IMR-90 (cell line): ENCODE results near the gene C1QL4. TPM values are rescaled to one million over a fixed set of nuclear protein-coding genes. Genes with fewer than 3 reads are reported as not detected.

Experiments used
- ATAC-seq: fragments of 200-7000 bp; cut with Tn5 transposase; 2 replicates; pipeline ENCODE4 v1.9.1; 2020; ENCODE audit warnings: low read depth, mild to moderate bottlenecking, moderate library complexity
- BruUV-seq: library from RNA; stranded (reverse); fragments of 400-500 nt; replicated peaks from 2 replicates; lab custom pipeline; 2021; lab: Mats Ljungman, UMichigan
- CTCF ChIA-PET: fragments of 300-600 bp; formaldehyde crosslinking; extraction: SDS; loops from one replicate; lab custom pipeline; 2021; ENCODE audit warnings: antibody characterized with exemption; lab: Yijun Ruan, JAX
- POLR2A ChIA-PET: fragments of 300-600 bp; sonication (Branson Sonifier 250); formaldehyde crosslinking; loops from one replicate; lab custom pipeline; 2022; ENCODE audit warnings: antibody characterized with exemption; ENCODE audit not compliant: unreplicated experiment; lab: Charles Lee
- DNase-seq: peaks from one replicate; pipeline ENCODE4 v3.0.0; 2013
- H2AFZ ChIP-seq: replicated peaks from 2 replicates; pipeline ENCODE3; 2013; ENCODE audit warnings: low read length, mild to moderate bottlenecking; ENCODE audit not compliant: poor library complexity
- H2AK5ac ChIP-seq: 2 replicates; pipeline ENCODE4 v1.6.1; 2013; ENCODE audit warnings: low read depth, low read length, inconsistent platforms
- H2AK9ac ChIP-seq: replicated peaks from 2 replicates; pipeline ENCODE3; 2013; ENCODE audit warnings: mild to moderate bottlenecking, low read depth, low read length, moderate library complexity; ENCODE audit not compliant: poor library complexity
- H2BK120ac ChIP-seq: 2 replicates; pipeline ENCODE4 v1.6.1; 2013; ENCODE audit warnings: low read depth, low read length, inconsistent platforms
- H2BK15ac ChIP-seq: 3 replicates; pipeline ENCODE4 v1.6.1; 2013; ENCODE audit warnings: low read depth, low read length, inconsistent platforms
- H2BK20ac ChIP-seq: 2 replicates; pipeline ENCODE4 v1.6.1; 2013; ENCODE audit warnings: low read depth, mild to moderate bottlenecking, inconsistent platforms, low read length, moderate library complexity
- H2BK5ac ChIP-seq: 2 replicates; pipeline ENCODE4 v1.6.1; 2013; ENCODE audit warnings: mild to moderate bottlenecking, low read depth, low read length, inconsistent platforms; ENCODE audit not compliant: poor library complexity, severe bottlenecking
- H3K14ac ChIP-seq: replicated peaks from 2 replicates; pipeline ENCODE4 v1.6.1; 2013; ENCODE audit warnings: low read depth, low read length, inconsistent platforms
- H3K18ac ChIP-seq: 2 replicates; pipeline ENCODE4 v1.6.1; 2013; ENCODE audit warnings: low read depth, low read length, control low read depth
- H3K23ac ChIP-seq: 2 replicates; pipeline ENCODE4 v1.6.1; 2013; ENCODE audit warnings: low read depth, low read length, inconsistent platforms
- H3K27ac ChIP-seq: 2 replicates; pipeline ENCODE4 v1.5.1; 2013; ENCODE audit warnings: mild to moderate bottlenecking, control low read depth, low read length; ENCODE audit not compliant: insufficient read depth
- H3K27me3 ChIP-seq: 2 replicates; pipeline ENCODE4 v1.6.1; 2013; ENCODE audit warnings: low read length; ENCODE audit not compliant: control insufficient read depth, insufficient read depth
- H3K36me3 ChIP-seq: 2 replicates; pipeline ENCODE4 v1.6.1; 2013; ENCODE audit warnings: low read length, mixed read lengths; ENCODE audit not compliant: control insufficient read depth, insufficient read depth
- H3K4ac ChIP-seq: 2 replicates; pipeline ENCODE4 v1.6.1; 2013; ENCODE audit warnings: low read depth, low read length, inconsistent platforms
- H3K4me1 ChIP-seq: 2 replicates; pipeline ENCODE4 v1.6.1; 2013; ENCODE audit warnings: low read length, mixed read lengths; ENCODE audit not compliant: control insufficient read depth, insufficient read depth
- H3K4me2 ChIP-seq: 2 replicates; pipeline ENCODE4 v1.6.1; 2013; ENCODE audit warnings: low read depth, mild to moderate bottlenecking, control low read depth, low read length, moderate library complexity
- H3K4me3 ChIP-seq: 2 replicates; pipeline ENCODE4 v1.5.1; 2013; ENCODE audit warnings: low read depth, mild to moderate bottlenecking, control low read depth, low read length, moderate library complexity; ENCODE audit not compliant: insufficient read depth
- H3K56ac ChIP-seq: 2 replicates; pipeline ENCODE4 v1.6.1; 2013; ENCODE audit warnings: low read length, inconsistent platforms; ENCODE audit not compliant: insufficient read depth; ENCODE audit errors: extremely low read depth
- H3K79me1 ChIP-seq, 2 experiments: 2 replicates each; pipeline ENCODE4 v1.6.1; 2013; ENCODE audit warnings: low read length in 2 of 2, inconsistent platforms in 1 of 2, low read depth in 1 of 2
- H3K9ac ChIP-seq: 2 replicates; pipeline ENCODE4 v1.6.1; 2013; ENCODE audit warnings: low read depth, low read length, control low read depth
- H3K9me1 ChIP-seq: 2 replicates; pipeline ENCODE4 v1.6.1; 2013; ENCODE audit warnings: low read length, inconsistent platforms; ENCODE audit not compliant: insufficient read depth
- H3K9me3 ChIP-seq: 2 replicates; pipeline ENCODE4 v1.6.1; 2013; ENCODE audit warnings: low read length; ENCODE audit not compliant: control insufficient read depth, insufficient read depth
- H4K20me1 ChIP-seq: 2 replicates; pipeline ENCODE4 v1.6.1; 2013; ENCODE audit warnings: low read length, inconsistent platforms; ENCODE audit not compliant: insufficient read depth
- H4K5ac ChIP-seq: 2 replicates; pipeline ENCODE4 v1.6.1; 2013; ENCODE audit warnings: mild to moderate bottlenecking, low read depth, low read length, control low read depth
- H4K8ac ChIP-seq, 2 experiments: 2 replicates each; pipeline ENCODE4 v1.6.1; 2013; ENCODE audit warnings: low read depth in 2 of 2, low read length in 2 of 2, control low read depth in 1 of 2, inconsistent platforms in 1 of 2
- H4K91ac ChIP-seq: 2 replicates; pipeline ENCODE4 v1.6.1; 2013; ENCODE audit warnings: low read depth, low read length, inconsistent platforms; ENCODE audit not compliant: insufficient read depth
- BHLHE40 ChIP-seq: fragments of 150-350 bp; IDR thresholded peaks from 2 replicates; pipeline ENCODE4 v1.6.1; 2016; ENCODE audit warnings: mild to moderate bottlenecking, low read depth, low read length
- CEBPB ChIP-seq: IDR thresholded peaks from 2 replicates; pipeline ENCODE4 v1.6.1; 2012; ENCODE audit warnings: low read depth, low read length, improper control_type of control experiment
- CHD1 ChIP-seq: IDR thresholded peaks from 2 replicates; pipeline ENCODE4 v1.6.1; 2012; ENCODE audit warnings: low read depth, low read length, improper control_type of control experiment
- ELK1 ChIP-seq: fragments of 150-350 bp; IDR thresholded peaks from 2 replicates; pipeline ENCODE4 v1.6.1; 2016; ENCODE audit warnings: low read depth, mild to moderate bottlenecking, low read length, moderate library complexity, borderline replicate concordance
- FOS ChIP-seq: fragments of 150-350 bp; IDR thresholded peaks from 2 replicates; pipeline ENCODE4 v1.6.1; 2016; ENCODE audit warnings: low read depth, low read length
- MAFK ChIP-seq: IDR thresholded peaks from 2 replicates; pipeline ENCODE4 v1.6.1; 2012; ENCODE audit warnings: low read depth, low read length, improper control_type of control experiment
- MAZ ChIP-seq: IDR thresholded peaks from 2 replicates; pipeline ENCODE4 v1.6.1; 2012; ENCODE audit warnings: low read depth, mild to moderate bottlenecking, low read length, improper control_type of control experiment, moderate library complexity, borderline replicate concordance
- MXI1 ChIP-seq: IDR thresholded peaks from 2 replicates; pipeline ENCODE4 v1.6.1; 2012; ENCODE audit warnings: low read depth, mild to moderate bottlenecking, low read length, moderate library complexity, borderline replicate concordance
- NFE2L2 ChIP-seq: fragments of 150-350 bp; IDR thresholded peaks from 2 replicates; pipeline ENCODE4 v1.6.1; 2016; ENCODE audit warnings: low read depth, mild to moderate bottlenecking, low read length
- POLR2A ChIP-seq: IDR thresholded peaks from 2 replicates; pipeline ENCODE4 v1.6.1; 2012; ENCODE audit warnings: mild to moderate bottlenecking, low read depth, low read length
- RAD21 ChIP-seq: IDR thresholded peaks from 2 replicates; pipeline ENCODE4 v1.6.1; 2012; ENCODE audit warnings: low read length, improper control_type of control experiment
- RCOR1 ChIP-seq: IDR thresholded peaks from 2 replicates; pipeline ENCODE4 v1.6.1; 2012; ENCODE audit warnings: mild to moderate bottlenecking, low read length, improper control_type of control experiment; ENCODE audit not compliant: insufficient replicate concordance
- RFX5 ChIP-seq: IDR thresholded peaks from 2 replicates; pipeline ENCODE4 v1.8.0; 2012; ENCODE audit warnings: low read depth, mild to moderate bottlenecking, low read length, moderate library complexity
- SMC3 ChIP-seq: fragments of 150-350 bp; IDR thresholded peaks from 2 replicates; pipeline ENCODE4 v1.6.1; 2016; ENCODE audit warnings: low read depth, mild to moderate bottlenecking, antibody characterized with exemption, low read length, moderate library complexity
- USF2 ChIP-seq: fragments of 150-350 bp; IDR thresholded peaks from 2 replicates; pipeline ENCODE4 v1.6.1; 2017; ENCODE audit warnings: mild to moderate bottlenecking, antibody characterized with exemption, low read length, low read depth
- WGBS, 2 experiments: methylation state at CpG; one replicate each; pipeline versions ENCODE4 v1.1.5 to v1.1.7; 2013; ENCODE audit warnings: missing lambda C conversion rate in 2 of 2; ENCODE audit not compliant: insufficient read length in 1 of 2; ENCODE audit errors: extremely low coverage in 2 of 2; 5-methylcytosine and 5-hydroxymethylcytosine counted together
- dilution Hi-C: fragments of 300-500 bp; cut with HindIII; formaldehyde crosslinking; loops from one replicate; pipeline ENCODE4 v1.14.3; 2018; ENCODE audit warnings: low sequenced_read_pairs; ENCODE audit not compliant: unreplicated experiment
- in situ Hi-C: fragments of 300-500 bp; cut with MboI; formaldehyde crosslinking; loops from 3 replicates; pipeline ENCODE4 v1.14.3; 2019; ENCODE audit warnings: low sequenced_read_pairs, inconsistent platforms, mixed read lengths
- intact Hi-C: fragments of 100-400 bp; cut with micrococcal nuclease; formaldehyde crosslinking; loops from 2 replicates; pipeline ENCODE4 v1.10.0; 2022
- polyA plus RNA-seq, 3 experiments: library from polyadenylated mRNA; depleted of rRNA; stranded (reverse); fragments of >200 nt; gene quantifications; 2 replicates each; pipeline ENCODE4 v1.2.3, GENCODE V29; 2012; ENCODE audit warnings: low replicate concordance in 1 of 3
- total RNA-seq: library from RNA; depleted of rRNA; stranded (reverse); fragments of >200 nt; gene quantifications from 2 replicates; pipeline ENCODE4 v1.2.3, GENCODE V29; 2012
- TF ChIP-seq, protein P1 (sequence below): conservative IDR thresholded peaks from 2 replicates; pipeline ENCODE4 v1.5.1; 2012; ENCODE audit warnings: mild to moderate bottlenecking, low read depth, low read length, improper control_type of control experiment

Gene C1QL4
- total and polyA plus RNA-seq, 2 of the 4 experiments (the other 2 are of a cell fraction): 0.18 to 0.46 TPM

DNA sequence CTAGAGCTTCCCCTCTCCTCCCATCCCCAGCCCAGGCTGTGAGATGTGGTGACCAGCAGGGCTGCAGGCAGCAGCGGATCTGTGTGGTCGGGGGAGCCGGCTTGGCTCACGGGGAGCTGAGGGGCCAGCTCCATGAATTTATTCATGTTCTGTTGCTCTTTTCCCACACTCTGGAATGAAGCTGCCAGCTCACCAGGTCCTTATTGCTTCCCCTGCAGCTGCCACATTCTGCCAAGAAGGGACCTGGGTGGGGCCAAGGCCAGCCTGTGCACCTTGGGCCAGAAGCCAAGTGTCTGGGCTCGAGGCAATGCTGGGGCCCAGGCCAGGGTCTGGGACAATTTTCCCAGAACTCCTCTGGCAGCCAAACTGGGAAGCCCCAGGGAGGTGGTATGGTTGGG, 2.5 kb upstream of the C1QL4 start:
- no peak overlapping the region for H4K8ac ChIP-seq
- H3K4me2 ChIP-seq: no peak overlapping the region
- H3K79me1 ChIP-seq: no peaks in the 10 kb centered on the region
- no peak overlapping the region for H2AK5ac ChIP-seq
- no peak overlapping the region for H3K18ac ChIP-seq
- no peak overlapping the region for H2AFZ ChIP-seq
- ChIA-PET POLR2A (no interaction called here), CTCF (interaction anchor here (0.6 to 0.9 kb wide), 2 partner anchors 8 to 21 kb away, joined by 5 to 10 read pairs; partner anchors contain the start of gene DNAJC22)
- in situ Hi-C loops: no loop called here
- H3K9me3 ChIP-seq: no peaks in the 10 kb centered on the region
- no TSS peak for BruUV-seq
- H3K56ac ChIP-seq: no peak overlapping the region
- dilution Hi-C loops: no loop called here
- H3K14ac ChIP-seq: no peak overlapping the region
- no peak overlapping the region for H4K91ac ChIP-seq
- no peak overlapping the region for H2BK15ac ChIP-seq
- ATAC-seq (no peak), DNase-seq (no peak)
- H3K23ac ChIP-seq: no peak overlapping the region
- no peak overlapping the region for H3K9ac ChIP-seq
- peaks cover 5% of the 10 kb centered on the region; the same call in 1 of the 2 replicates for H3K9me1 ChIP-seq
- peaks cover 89% of the 10 kb centered on the region for H3K27me3 ChIP-seq
- no peak overlapping the region for H2BK5ac ChIP-seq
- no peak overlapping the region for H3K4me3 ChIP-seq
- H3K4me1 ChIP-seq: peaks cover 5% of the 10 kb centered on the region; the same call in 1 of the 2 replicates
- no peaks in the 10 kb centered on the region for H3K36me3 ChIP-seq
- no peak overlapping the region for H4K5ac ChIP-seq
- H4K20me1 ChIP-seq: 0 out of 2 replicates have a peak, but pooled peaks cover 5% of the 10 kb centered on the region
- TF ChIP-seq MAZ: no peak
- TF ChIP-seq SMC3: no peak
- no peak for TF ChIP-seq ELK1
- TF ChIP-seq NFE2L2: no peak
- no peak for TF ChIP-seq POLR2A
- no peak for TF ChIP-seq RFX5
- TF ChIP-seq RCOR1: no peak
- TF ChIP-seq MAFK: no peak
- TF ChIP-seq USF2: no peak
- TF ChIP-seq MXI1: no peak
- TF ChIP-seq RAD21: no peak
- no peak for TF ChIP-seq CHD1
- no peak for TF ChIP-seq CEBPB
- TF ChIP-seq FOS: no peak
- TF ChIP-seq BHLHE40: no peak
- TF ChIP-seq, protein P1, sequence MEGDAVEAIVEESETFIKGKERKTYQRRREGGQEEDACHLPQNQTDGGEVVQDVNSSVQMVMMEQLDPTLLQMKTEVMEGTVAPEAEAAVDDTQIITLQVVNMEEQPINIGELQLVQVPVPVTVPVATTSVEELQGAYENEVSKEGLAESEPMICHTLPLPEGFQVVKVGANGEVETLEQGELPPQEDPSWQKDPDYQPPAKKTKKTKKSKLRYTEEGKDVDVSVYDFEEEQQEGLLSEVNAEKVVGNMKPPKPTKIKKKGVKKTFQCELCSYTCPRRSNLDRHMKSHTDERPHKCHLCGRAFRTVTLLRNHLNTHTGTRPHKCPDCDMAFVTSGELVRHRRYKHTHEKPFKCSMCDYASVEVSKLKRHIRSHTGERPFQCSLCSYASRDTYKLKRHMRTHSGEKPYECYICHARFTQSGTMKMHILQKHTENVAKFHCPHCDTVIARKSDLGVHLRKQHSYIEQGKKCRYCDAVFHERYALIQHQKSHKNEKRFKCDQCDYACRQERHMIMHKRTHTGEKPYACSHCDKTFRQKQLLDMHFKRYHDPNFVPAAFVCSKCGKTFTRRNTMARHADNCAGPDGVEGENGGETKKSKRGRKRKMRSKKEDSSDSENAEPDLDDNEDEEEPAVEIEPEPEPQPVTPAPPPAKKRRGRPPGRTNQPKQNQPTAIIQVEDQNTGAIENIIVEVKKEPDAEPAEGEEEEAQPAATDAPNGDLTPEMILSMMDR: no peak
- H3K4ac ChIP-seq: no peak overlapping the region
- H2BK120ac ChIP-seq: no peak overlapping the region
- 40% methylated on average over 3 of the region's 5 CpGs; no CpG with 5 or more reads in 1 of the 2 experiments for WGBS, 2 experiments
- no peak overlapping the region for H2AK9ac ChIP-seq
- H3K27ac ChIP-seq: no peak overlapping the region
- H2BK20ac ChIP-seq: no peak overlapping the region
- intact Hi-C loops: no loop called here
